HEK293T (cell line): Measurements from ENCODE around the gene EIF1.
"Not testable (repeated sequence)": the region's sequence is repeated elsewhere in the genome, so short reads cannot be mapped to it uniquely, and the experiment has no call there.

Source experiments
- CTCF ChIA-PET: fragments of 350-600 bp; formaldehyde crosslinking; extraction: SDS; loops from one replicate; lab custom pipeline; 2021; ENCODE audit warnings: antibody characterized with exemption, inconsistent platforms; lab: Yijun Ruan, JAX
- POLR2A ChIA-PET: fragments of 350-600 bp; formaldehyde crosslinking; extraction: SDS; loops from one replicate; lab custom pipeline; 2020; ENCODE audit warnings: antibody characterized with exemption, inconsistent platforms; lab: Yijun Ruan, JAX
- DNase-seq: peaks from one replicate; pipeline ENCODE4 v3.0.0; 2012; ENCODE audit warnings: mixed read lengths; ENCODE audit errors: extremely low spot score
- ARNT ChIP-seq: fragments of 450-650 bp; IDR thresholded peaks from 2 replicates; pipeline ENCODE4 v1.6.1; 2017; ENCODE audit warnings: mild to moderate bottlenecking
- BHLHE40 ChIP-seq: fragments of 450-650 bp; IDR thresholded peaks from 2 replicates; pipeline ENCODE4 v1.6.1; 2016; ENCODE audit warnings: mild to moderate bottlenecking, moderate library complexity, borderline replicate concordance
- CTBP1 ChIP-seq: fragments of 450-650 bp; IDR thresholded peaks from 2 replicates; pipeline ENCODE4 v1.6.1; 2016; ENCODE audit warnings: borderline replicate concordance
- ELF4 ChIP-seq: fragments of 450-650 bp; IDR thresholded peaks from 2 replicates; pipeline ENCODE4 v1.6.1; 2017; ENCODE audit warnings: antibody characterized with exemption
- FOXA1 ChIP-seq: fragments of 450-650 bp; IDR thresholded peaks from 2 replicates; pipeline ENCODE4 v1.6.1; 2016; ENCODE audit warnings: mild to moderate bottlenecking
- FOXK2 ChIP-seq: fragments of 450-650 bp; IDR thresholded peaks from 2 replicates; pipeline ENCODE4 v1.6.1; 2016; ENCODE audit warnings: mild to moderate bottlenecking
- FOXM1 ChIP-seq: fragments of 450-650 bp; IDR thresholded peaks from 2 replicates; pipeline ENCODE4 v1.6.1; 2017; ENCODE audit warnings: mild to moderate bottlenecking, borderline replicate concordance
- HDGF ChIP-seq: fragments of 450-650 bp; IDR thresholded peaks from 2 replicates; pipeline ENCODE4 v1.6.1; 2017; ENCODE audit warnings: antibody characterized with exemption, borderline replicate concordance
- L3MBTL2 ChIP-seq: fragments of 450-650 bp; conservative IDR thresholded peaks from 2 replicates; pipeline ENCODE4 v1.6.1; 2016; ENCODE audit warnings: mild to moderate bottlenecking
- LEF1 ChIP-seq: fragments of 450-650 bp; IDR thresholded peaks from 2 replicates; pipeline ENCODE4 v1.6.1; 2017; ENCODE audit warnings: mild to moderate bottlenecking, borderline replicate concordance
- NFRKB ChIP-seq: fragments of 450-650 bp; IDR thresholded peaks from 2 replicates; pipeline ENCODE4 v1.6.1; 2016; ENCODE audit warnings: mild to moderate bottlenecking, moderate library complexity
- SP1 ChIP-seq: fragments of 450-650 bp; IDR thresholded peaks from 2 replicates; pipeline ENCODE4 v1.6.1; 2017
- SUZ12 ChIP-seq: fragments of 450-650 bp; IDR thresholded peaks from 2 replicates; pipeline ENCODE4 v1.6.1; 2016; ENCODE audit warnings: mild to moderate bottlenecking
- TARDBP ChIP-seq: fragments of 450-650 bp; IDR thresholded peaks from 2 replicates; pipeline ENCODE4 v1.6.1; 2016
- ZNF384 ChIP-seq: fragments of 450-650 bp; IDR thresholded peaks from 2 replicates; pipeline ENCODE4 v1.6.1; 2016
- TF ChIP-seq, protein P1 (sequence below): fragments of 450-650 bp; IDR thresholded peaks from 2 replicates; pipeline ENCODE4 v1.6.1; 2016

EIF1 gene

DNA sequence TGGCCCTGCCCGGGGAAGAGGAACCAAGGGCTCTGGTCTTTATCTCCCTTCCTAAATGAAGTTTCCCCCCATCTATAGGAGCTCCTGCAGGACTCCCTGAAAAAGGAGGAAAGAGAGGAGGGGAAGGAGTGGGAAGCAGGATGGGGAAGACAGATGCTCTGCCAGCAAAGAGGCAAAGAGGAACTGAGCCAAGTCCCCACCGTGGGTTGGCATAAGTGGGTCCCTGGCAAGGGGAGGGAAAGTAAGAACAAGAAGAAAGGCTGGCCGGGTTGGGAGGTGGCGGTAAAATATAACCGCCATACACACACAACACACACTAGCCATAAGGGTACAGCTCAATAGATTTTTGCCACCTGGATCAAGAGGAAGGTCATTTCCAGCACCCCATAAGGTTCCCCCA is 6.1 kb upstream of the EIF1 start:
- TF ChIP-seq, protein P1, sequence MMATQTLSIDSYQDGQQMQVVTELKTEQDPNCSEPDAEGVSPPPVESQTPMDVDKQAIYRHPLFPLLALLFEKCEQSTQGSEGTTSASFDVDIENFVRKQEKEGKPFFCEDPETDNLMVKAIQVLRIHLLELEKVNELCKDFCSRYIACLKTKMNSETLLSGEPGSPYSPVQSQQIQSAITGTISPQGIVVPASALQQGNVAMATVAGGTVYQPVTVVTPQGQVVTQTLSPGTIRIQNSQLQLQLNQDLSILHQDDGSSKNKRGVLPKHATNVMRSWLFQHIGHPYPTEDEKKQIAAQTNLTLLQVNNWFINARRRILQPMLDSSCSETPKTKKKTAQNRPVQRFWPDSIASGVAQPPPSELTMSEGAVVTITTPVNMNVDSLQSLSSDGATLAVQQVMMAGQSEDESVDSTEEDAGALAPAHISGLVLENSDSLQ = no peak
- TF ChIP-seq LEF1 (no peak), L3MBTL2 (no peak), TARDBP (no peak), HDGF (no peak), ZNF384 (no peak), FOXM1 (no peak), CTBP1 (no peak), FOXA1 (no peak), FOXK2 (no peak), ELF4 (no peak), BHLHE40 (no peak), ARNT (no peak), NFRKB (no peak)
- DNase-seq = no peak
- ChIA-PET POLR2A (interaction anchor here (0.5 kb wide), 1 partner anchor 161 kb away, joined by 3 read pairs; no protein-coding TSS in a partner anchor), CTCF (interaction anchor here (1.0 kb wide), 1 partner anchor 17 kb away, joined by 4 read pairs; no protein-coding TSS in a partner anchor)

DNA sequence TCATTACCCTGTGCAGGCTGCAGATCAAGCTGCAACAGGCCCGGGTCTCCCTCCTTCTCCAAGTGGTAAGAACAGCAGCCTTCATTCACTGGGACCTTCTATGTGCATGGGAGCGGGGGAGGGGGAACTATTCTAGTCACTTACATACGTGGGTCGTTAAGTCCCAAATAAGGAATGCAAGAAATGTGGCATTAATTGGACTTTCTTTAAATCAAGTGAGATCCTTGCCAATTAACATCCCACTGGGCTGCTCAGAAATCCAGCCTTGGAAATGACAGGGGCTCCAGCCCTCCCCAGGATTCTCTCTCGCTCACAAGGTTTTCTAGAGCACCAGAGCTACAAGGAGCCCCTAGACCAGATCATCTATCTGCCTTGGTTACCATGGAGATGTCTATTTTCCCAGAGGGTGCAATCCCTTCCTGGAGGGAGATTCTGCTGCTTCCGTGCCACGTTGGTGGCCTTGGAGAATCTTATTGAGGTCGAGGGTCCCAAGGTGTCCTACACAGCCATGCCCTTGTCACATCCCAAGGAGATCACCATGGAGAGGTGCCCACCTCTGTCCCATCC is 5.2 kb upstream of the EIF1 start:
- DNase-seq = no peak
- ChIA-PET POLR2A (interaction anchor here (0.5 kb wide), 1 partner anchor 160 kb away, joined by 3 read pairs; no protein-coding TSS in a partner anchor), CTCF (interaction anchor here (1.0 to 1.4 kb wide), 2 partner anchors 12 to 18 kb away, joined by 4 to 6 read pairs; no protein-coding TSS in a partner anchor)
- TF ChIP-seq, protein P1 = no peak
- TF ChIP-seq ZNF384 = no peak
- no peak for TF ChIP-seq TARDBP
- TF ChIP-seq BHLHE40 = no peak
- no peak for TF ChIP-seq SP1
- no peak for TF ChIP-seq LEF1
- no peak for TF ChIP-seq L3MBTL2
- no peak for TF ChIP-seq NFRKB
- no peak for TF ChIP-seq FOXK2
- no peak for TF ChIP-seq SUZ12
- TF ChIP-seq FOXA1 = no peak
- no peak for TF ChIP-seq HDGF
- no peak for TF ChIP-seq ARNT
- TF ChIP-seq ELF4 = no peak
- TF ChIP-seq CTBP1 = no peak
- TF ChIP-seq FOXM1 = no peak

DNA sequence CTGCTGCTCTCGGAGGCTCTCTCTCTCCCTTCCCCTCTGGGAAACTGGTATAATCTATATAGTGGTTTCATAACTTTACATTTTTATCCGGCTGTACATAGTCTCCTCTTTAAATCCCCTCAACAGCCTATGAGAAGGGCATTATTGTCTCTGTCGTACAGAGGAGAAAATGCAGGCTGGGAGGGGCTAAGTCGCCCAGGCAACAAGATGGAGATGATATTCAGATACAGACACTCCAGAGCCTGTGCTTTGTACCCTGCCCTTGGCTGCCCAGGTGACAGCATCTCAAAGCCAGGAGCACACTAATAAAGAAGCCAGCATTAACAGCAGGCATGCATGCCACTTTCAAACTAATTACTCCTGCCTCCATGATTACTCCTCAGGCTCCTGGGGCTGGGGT is 4.7 kb upstream of the EIF1 start:
- CTCF ChIA-PET = interaction anchor here (1.4 kb wide), 1 partner anchor 12 kb away, joined by 6 read pairs; no protein-coding TSS in a partner anchor

DNA sequence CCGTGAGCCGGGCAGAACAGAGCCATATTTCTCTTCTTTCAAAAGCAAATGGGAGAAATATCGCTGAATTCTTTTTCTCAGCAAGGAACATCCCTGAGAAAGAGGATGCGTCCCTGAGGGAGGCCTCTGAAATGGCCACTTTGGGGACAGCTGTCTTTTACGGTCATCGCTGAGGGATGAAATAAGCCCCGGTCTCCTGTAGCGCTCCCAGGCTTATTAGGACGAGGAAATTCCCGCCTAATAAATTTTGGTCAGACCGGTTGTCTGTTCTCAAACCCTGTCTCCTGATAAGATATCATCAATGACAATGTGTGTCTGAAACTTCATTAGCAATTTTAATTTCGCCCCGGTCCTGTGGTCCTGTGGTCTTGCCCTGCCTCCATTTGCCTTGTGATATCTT is 2.9 kb upstream of the EIF1 start:
- DNase-seq, POLR2A ChIA-PET: not testable (repeated sequence)
- CTCF ChIA-PET = interaction anchor here (1.4 kb wide), 1 partner anchor 20 kb away, joined by 5 read pairs; no protein-coding TSS in a partner anchor

More for the DNA sequence above, 4.7 kb upstream of the EIF1 start:
- POLR2A ChIA-PET = no interaction called here
- no peak for DNase-seq
- TF ChIP-seq LEF1 = no peak
- no peak for TF ChIP-seq FOXK2
- TF ChIP-seq ZNF384 = no peak
- TF ChIP-seq TARDBP = no peak
- TF ChIP-seq SUZ12 = no peak
- TF ChIP-seq FOXA1 = no peak
- no peak for TF ChIP-seq L3MBTL2
- TF ChIP-seq ELF4 = no peak
- no peak for TF ChIP-seq CTBP1
- no peak for TF ChIP-seq ARNT
- TF ChIP-seq, protein P1 = no peak
- TF ChIP-seq SP1 = no peak
- no peak for TF ChIP-seq HDGF
- TF ChIP-seq BHLHE40 = no peak
- TF ChIP-seq FOXM1 = no peak
- TF ChIP-seq NFRKB = no peak

DNA sequence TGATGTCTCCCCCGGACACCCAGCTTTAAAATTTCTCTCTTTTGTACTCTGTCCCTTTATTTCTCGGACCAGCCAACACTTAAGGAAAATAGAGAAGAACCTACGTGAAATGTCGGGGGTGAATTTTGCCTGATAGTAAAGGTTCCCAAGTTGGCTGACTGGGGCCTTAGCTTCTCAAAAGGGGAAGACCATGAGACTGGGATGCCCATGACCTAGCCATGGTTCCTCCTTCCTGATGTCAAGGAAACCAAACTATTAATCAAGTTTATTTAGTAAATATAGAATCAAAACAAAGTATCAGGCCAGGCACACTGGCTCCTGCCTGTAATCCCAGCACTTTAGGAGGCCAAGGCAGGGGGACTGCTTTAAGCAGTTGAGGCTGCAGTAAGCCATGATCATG is 2.4 kb upstream of the EIF1 start:
- no peak for TF ChIP-seq FOXA1
- no peak for TF ChIP-seq BHLHE40
- TF ChIP-seq TARDBP = no peak
- no peak for TF ChIP-seq NFRKB
- no peak for TF ChIP-seq ELF4
- TF ChIP-seq ZNF384 = no peak
- TF ChIP-seq SUZ12 = no peak
- no peak for TF ChIP-seq FOXK2
- TF ChIP-seq L3MBTL2 = no peak
- ChIA-PET POLR2A (no interaction called here), CTCF (no interaction called here)
- DNase-seq = no peak
